HL-60 (cell line): Measurements from ENCODE around the gene CIROP.

Experiments
- DNase-seq, 2 experiments: peaks; one replicate each; pipeline ENCODE4 v3.0.0-alpha.2; 2010 to 2020; ENCODE audit warnings: low read depth in 1 of 2, low spot score in 1 of 2
- H3K27ac ChIP-seq: fragments of 250-450 bp; sonication (Bioruptor Pico); replicated peaks from 2 replicates; pipeline ENCODE4 v1.5.1; 2020; ENCODE audit warnings: mild to moderate bottlenecking, moderate library complexity
- H3K27me3 ChIP-seq: fragments of 250-450 bp; sonication (Bioruptor Pico); 2 replicates; pipeline ENCODE4 v1.5.1; 2021; ENCODE audit warnings: mild to moderate bottlenecking, moderate library complexity; ENCODE audit not compliant: insufficient read depth, poor library complexity, severe bottlenecking
- H3K4me3 ChIP-seq: replicated peaks from 2 replicates; pipeline ENCODE4 v1.5.1; 2011; ENCODE audit warnings: mild to moderate bottlenecking, control low read depth, low read length; ENCODE audit not compliant: insufficient read depth
- GABPA ChIP-seq: IDR thresholded peaks from 2 replicates; pipeline ENCODE4 v1.6.1; 2012; ENCODE audit warnings: low read depth
- POLR2AphosphoS5 ChIP-seq: IDR thresholded peaks from 2 replicates; pipeline ENCODE4 v1.6.1; 2012; ENCODE audit warnings: low read depth
- REST ChIP-seq: IDR thresholded peaks from 2 replicates; pipeline ENCODE4 v1.6.1; 2012; ENCODE audit warnings: low read depth; ENCODE audit not compliant: insufficient replicate concordance
- SPI1 ChIP-seq: IDR thresholded peaks from 2 replicates; pipeline ENCODE4 v1.6.1; 2012; ENCODE audit warnings: low read depth, mild to moderate bottlenecking, borderline replicate concordance
- TF ChIP-seq, protein P1 (sequence below): IDR thresholded peaks from one replicate; pipeline ENCODE4 v1.5.1; 2011; ENCODE audit warnings: low read length, control low read depth, inconsistent platforms; ENCODE audit not compliant: insufficient read depth

The CIROP gene

DNA sequence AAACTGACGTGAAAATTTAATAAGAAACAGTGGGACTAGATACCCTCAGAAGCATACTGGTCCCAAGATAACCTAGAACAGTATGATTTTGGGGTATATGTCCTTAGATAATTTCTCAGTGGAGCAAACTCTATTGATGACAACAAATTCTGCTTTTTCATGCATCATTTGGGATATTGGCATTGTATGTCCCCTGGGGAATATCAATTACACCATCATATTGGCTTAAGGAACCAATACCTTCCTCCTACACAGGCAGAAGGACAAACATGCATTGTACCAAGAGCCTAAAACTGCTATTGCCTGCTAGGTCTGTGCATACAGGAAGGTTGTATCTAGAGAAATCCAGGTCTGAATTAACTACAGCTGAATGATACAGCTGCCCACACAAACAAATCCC is 29.9 kb downstream of the CIROP start:
- DNase-seq: no peak
- Histone ChIP-seq H3K27ac (no peak overlapping the region), H3K27me3 (no peaks in the 10 kb centered on the region), H3K4me3 (no peak overlapping the region)
- TF ChIP-seq, protein P1, sequence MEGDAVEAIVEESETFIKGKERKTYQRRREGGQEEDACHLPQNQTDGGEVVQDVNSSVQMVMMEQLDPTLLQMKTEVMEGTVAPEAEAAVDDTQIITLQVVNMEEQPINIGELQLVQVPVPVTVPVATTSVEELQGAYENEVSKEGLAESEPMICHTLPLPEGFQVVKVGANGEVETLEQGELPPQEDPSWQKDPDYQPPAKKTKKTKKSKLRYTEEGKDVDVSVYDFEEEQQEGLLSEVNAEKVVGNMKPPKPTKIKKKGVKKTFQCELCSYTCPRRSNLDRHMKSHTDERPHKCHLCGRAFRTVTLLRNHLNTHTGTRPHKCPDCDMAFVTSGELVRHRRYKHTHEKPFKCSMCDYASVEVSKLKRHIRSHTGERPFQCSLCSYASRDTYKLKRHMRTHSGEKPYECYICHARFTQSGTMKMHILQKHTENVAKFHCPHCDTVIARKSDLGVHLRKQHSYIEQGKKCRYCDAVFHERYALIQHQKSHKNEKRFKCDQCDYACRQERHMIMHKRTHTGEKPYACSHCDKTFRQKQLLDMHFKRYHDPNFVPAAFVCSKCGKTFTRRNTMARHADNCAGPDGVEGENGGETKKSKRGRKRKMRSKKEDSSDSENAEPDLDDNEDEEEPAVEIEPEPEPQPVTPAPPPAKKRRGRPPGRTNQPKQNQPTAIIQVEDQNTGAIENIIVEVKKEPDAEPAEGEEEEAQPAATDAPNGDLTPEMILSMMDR: no peak
- no peak for TF ChIP-seq SPI1
- TF ChIP-seq POLR2AphosphoS5: no peak
- no peak for TF ChIP-seq REST
- TF ChIP-seq GABPA: no peak

DNA sequence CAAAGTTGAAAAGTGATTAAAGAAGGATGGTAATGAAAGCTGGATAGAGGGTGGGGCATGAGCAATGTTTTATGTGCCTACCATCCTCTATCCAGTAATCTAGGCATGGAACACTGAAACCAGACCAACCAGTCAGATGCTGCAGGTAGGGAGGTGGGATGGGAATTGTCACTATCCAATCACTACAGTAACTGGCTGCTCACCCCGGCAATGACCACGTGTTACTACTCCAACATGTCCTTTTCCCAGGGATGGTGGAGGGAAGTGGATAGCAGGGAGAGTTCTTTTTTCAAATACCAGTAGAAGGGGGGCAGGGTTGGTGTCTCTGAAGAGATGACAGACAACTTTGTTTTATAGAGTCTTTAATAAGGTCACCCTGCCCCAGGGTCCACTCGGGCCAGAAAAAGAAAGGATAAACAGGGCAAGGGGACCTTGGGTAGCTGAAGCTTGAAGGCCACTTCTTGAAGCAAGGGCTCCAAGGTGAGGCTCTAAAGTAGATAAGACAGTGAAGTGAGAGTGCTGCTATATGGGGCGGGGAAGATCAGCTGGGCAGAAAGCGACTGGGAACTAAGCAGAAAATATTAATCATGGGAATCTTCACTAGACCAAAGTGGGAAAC is 32.8 kb downstream of the CIROP start:
- H3K27ac ChIP-seq: peak overlapping the region; percentile 73
- H3K27me3 ChIP-seq: no peaks in the 10 kb centered on the region
- peak overlapping the region; percentile 78 for H3K4me3 ChIP-seq
- no peak for DNase-seq
- TF ChIP-seq GABPA: no peak
- no peak for TF ChIP-seq REST
- TF ChIP-seq POLR2AphosphoS5: no peak
- no peak for TF ChIP-seq SPI1
- TF ChIP-seq, protein P1: no peak

- DNase-seq: peak; percentile 66 to 93
- no peak for TF ChIP-seq SPI1
- TF ChIP-seq GABPA: no peak
- no peak for TF ChIP-seq REST
- peak; percentile 92 for TF ChIP-seq POLR2AphosphoS5
- no peaks in the 10 kb centered on the region for H3K27me3 ChIP-seq
- H3K27ac ChIP-seq: peak overlapping the region; percentile 73
- peak overlapping the region; percentile 78 for H3K4me3 ChIP-seq
Observed at GRCh38 chr14:23071244-23071920, 33.4 kb downstream of the CIROP start.
